Kidney epithelial cell (primary cell): ENCODE data around the gene C1QC. TPM values are rescaled to one million over a fixed set of nuclear protein-coding genes. Genes with fewer than 3 reads are reported as not detected.

Experiments used
- DNase-seq: peaks from one replicate; pipeline ENCODE4 v3.0.0-alpha.2; 2010; ENCODE audit warnings: low read depth
- H3K27me3 ChIP-seq: 2 replicates; pipeline ENCODE4 v1.6.0; 2011; ENCODE audit warnings: low read length; ENCODE audit not compliant: control insufficient read depth, insufficient read depth
- H3K36me3 ChIP-seq: 2 replicates; pipeline ENCODE4 v1.5.1; 2011; ENCODE audit warnings: low read length; ENCODE audit not compliant: control insufficient read depth, insufficient read depth
- H3K4me3 ChIP-seq: 2 replicates; pipeline ENCODE4 v1.5.1; 2011; ENCODE audit warnings: low read depth, mild to moderate bottlenecking, control low read depth, low read length
- CTCF ChIP-seq: IDR thresholded peaks from 2 replicates; pipeline ENCODE4 v1.5.1; 2011; ENCODE audit warnings: mild to moderate bottlenecking, moderate library complexity, low read length, control low read depth, inconsistent platforms; ENCODE audit not compliant: insufficient read depth, poor library complexity, severe bottlenecking
- total RNA-seq: library from RNA; depleted of rRNA; stranded (reverse); fragments of >200 nt; gene quantifications from 2 replicates; pipeline ENCODE4 v1.2.3, GENCODE V29; 2015

The C1QC gene
- 0.58 and 2.0 TPM in 2 replicates for total RNA-seq

GRCh38 chr1:22643381-22643780, at the start of gene C1QC:
Gene C1QC (plus strand): TSS chr1:22643633. CDS start chr1:22644024, 391 bp downstream.
- TF ChIP-seq CTCF, result no peak
- no peak for DNase-seq
- peaks cover 39% of the 10 kb centered on the region for H3K27me3 ChIP-seq
- no peak within 1 kb of the TSS for H3K4me3 ChIP-seq
- no peaks in the 10 kb centered on the region for H3K36me3 ChIP-seq

DNA sequence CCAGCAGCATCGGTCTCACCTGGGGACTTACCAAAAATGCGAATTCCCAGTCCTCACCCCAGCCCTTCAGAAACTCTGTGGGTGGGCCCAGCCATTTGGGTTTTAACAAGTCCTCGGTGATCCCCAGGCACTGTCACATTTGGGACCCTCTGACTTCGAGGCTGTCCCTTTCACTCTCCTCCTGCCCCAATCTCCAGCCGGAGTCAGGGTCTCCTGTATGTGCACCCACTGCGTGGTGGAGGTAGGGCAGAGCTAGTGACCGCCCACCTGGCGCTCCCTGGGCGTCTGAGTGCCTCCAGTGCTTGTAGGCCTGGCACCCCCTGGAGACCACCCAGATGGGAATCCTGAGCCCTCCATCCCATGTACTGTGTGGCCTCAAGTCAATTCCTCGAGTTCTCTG, 49.0 kb upstream of the C1QC start:
- TF ChIP-seq CTCF, result no peak
- no peak for DNase-seq
- no peak overlapping the region for H3K4me3 ChIP-seq
- H3K36me3 ChIP-seq, result no peaks in the 10 kb centered on the region
- peaks cover 46% of the 10 kb centered on the region for H3K27me3 ChIP-seq

- DNase-seq, result no peak
- Histone ChIP-seq H3K4me3 (no peak overlapping the region), H3K36me3 (no peaks in the 10 kb centered on the region), H3K27me3 (peaks cover 43% of the 10 kb centered on the region)
- TF ChIP-seq CTCF, result no peak
These were observed 48.3 kb upstream of the C1QC start for GRCh38 chr1:22595108-22595507.

GRCh38 chr1:22597301-22597965, 46.0 kb upstream of the C1QC start:
- Histone ChIP-seq H3K36me3 (no peaks in the 10 kb centered on the region), H3K4me3 (no peak overlapping the region), H3K27me3 (peaks cover 54% of the 10 kb centered on the region)
- DNase-seq, result no peak
- TF ChIP-seq CTCF, result no peak

- TF ChIP-seq CTCF, result no peak
- Histone ChIP-seq H3K36me3 (no peaks in the 10 kb centered on the region), H3K4me3 (no peak overlapping the region), H3K27me3 (peaks cover 54% of the 10 kb centered on the region)
- no peak for DNase-seq
These were observed 45.4 kb upstream of the C1QC start for GRCh38 chr1:22597996-22598395.

- no peak overlapping the region for H3K4me3 ChIP-seq
- no peaks in the 10 kb centered on the region for H3K36me3 ChIP-seq
- H3K27me3 ChIP-seq, result peaks cover 48% of the 10 kb centered on the region
- DNase-seq, result no peak
- TF ChIP-seq CTCF, result no peak
These were observed 44.7 kb upstream of the C1QC start for GRCh38 chr1:22598736-22599135.
